NCI-H187 (cell line): ENCODE results near the gene LRRC41.
"Not testable (repeated sequence)": the region's sequence is repeated elsewhere in the genome, so short reads cannot be mapped to it uniquely, and the experiment has no call there.

ENCODE experiments used
- DNase-seq, 2 experiments: peaks; one replicate each; lab custom pipeline; 2025; lab: John Stamatoyannopoulos, UW

LRRC41 gene

GRCh38 chr1:46284597-46285564 lies 18.5 kb downstream of the LRRC41 start:
- DNase-seq = no peak

- DNase-seq = no peak
These were observed 19.4 kb downstream of the LRRC41 start for GRCh38 chr1:46284058-46284457.

GRCh38 chr1:46281021-46281420 lies 22.4 kb downstream of the LRRC41 start:
- DNase-seq = no peak

- no peak for DNase-seq
These were observed 23.3 kb downstream of the LRRC41 start for GRCh38 chr1:46280092-46280491.

GRCh38 chr1:46278807-46279206 lies 24.6 kb downstream of the LRRC41 start:
- DNase-seq = no peak

- DNase-seq = no peak
These were observed 25.6 kb downstream of the LRRC41 start for GRCh38 chr1:46277658-46278373.

- no peak for DNase-seq
These were observed 28.4 kb downstream of the LRRC41 start for GRCh38 chr1:46275030-46275337.

- no peak for DNase-seq
These were observed 29.0 kb downstream of the LRRC41 start for GRCh38 chr1:46274225-46275029.

- DNase-seq = no peak
These were observed 34.8 kb downstream of the LRRC41 start for GRCh38 chr1:46268578-46268977.

- DNase-seq = no peak
These were observed 40.3 kb downstream of the LRRC41 start for GRCh38 chr1:46263146-46263545.

GRCh38 chr1:46262508-46262907 lies 40.9 kb downstream of the LRRC41 start:
- DNase-seq = no peak

- no peak for DNase-seq
These were observed 46.9 kb downstream of the LRRC41 start for GRCh38 chr1:46256523-46256922.

- no peak for DNase-seq
These were observed 48.7 kb downstream of the LRRC41 start for GRCh38 chr1:46254668-46255067.

- no peak for DNase-seq
These were observed 55.1 kb downstream of the LRRC41 start for GRCh38 chr1:46248122-46248920.

GRCh38 chr1:46247436-46248121 lies 55.8 kb downstream of the LRRC41 start, which contains the start of gene RAD54L:
RAD54L (plus strand) TSS chr1:46247763; CDS start chr1:46248406, 643 bp downstream.
- DNase-seq = peak; percentile 96 to 97

GRCh38 chr1:46246548-46247435 lies 56.6 kb downstream of the LRRC41 start:
- peak in 1 of 2 experiments; percentile 96 for DNase-seq

- not testable (repeated sequence) for DNase-seq
These were observed 57.3 kb downstream of the LRRC41 start for GRCh38 chr1:46246136-46246535.

GRCh38 chr1:46244656-46245371 lies 58.6 kb downstream of the LRRC41 start:
- no peak for DNase-seq

- DNase-seq = not testable (repeated sequence)
These were observed 59.6 kb downstream of the LRRC41 start for GRCh38 chr1:46243831-46244230.
